Trophoblast cell (in vitro differentiated cells and primary cell): ENCODE data around the gene ASCC1.
A peak's percentile ranks its signal among the peaks of the same experiment; 100 is the strongest.
"Not testable (repeated sequence)": the region's sequence is repeated elsewhere in the genome, so short reads cannot be mapped to it uniquely, and the experiment has no call there.

ENCODE experiments used
- DNase-seq, 2 donors: peaks; one replicate each; pipeline ENCODE4 v3.0.0-alpha.2; 2016
- H2AFZ ChIP-seq: 2 replicates; pipeline ENCODE4 v1.6.1; 2013; ENCODE audit warnings: low read length, moderate library complexity, mild to moderate bottlenecking; ENCODE audit not compliant: insufficient read depth, poor library complexity
- H2AK5ac ChIP-seq: 2 replicates; pipeline ENCODE4 v1.6.1; 2013; ENCODE audit warnings: mild to moderate bottlenecking, low read length
- H2BK120ac ChIP-seq: 2 replicates; pipeline ENCODE4 v1.6.1; 2013; ENCODE audit warnings: low read length, mild to moderate bottlenecking, moderate library complexity; ENCODE audit not compliant: insufficient read depth, poor library complexity
- H2BK12ac ChIP-seq: 2 replicates; pipeline ENCODE4 v1.6.1; 2013; ENCODE audit warnings: mild to moderate bottlenecking, low read length, moderate library complexity
- H2BK5ac ChIP-seq: 2 replicates; pipeline ENCODE4 v1.6.1; 2013; ENCODE audit warnings: low read length, low read depth, moderate library complexity, mild to moderate bottlenecking; ENCODE audit not compliant: poor library complexity
- H3K14ac ChIP-seq: 2 replicates; pipeline ENCODE4 v1.6.1; 2013; ENCODE audit warnings: mild to moderate bottlenecking, low read length
- H3K18ac ChIP-seq: 2 replicates; pipeline ENCODE4 v1.6.1; 2013; ENCODE audit warnings: mild to moderate bottlenecking, low read length
- H3K23ac ChIP-seq: 2 replicates; pipeline ENCODE4 v1.6.1; 2013; ENCODE audit warnings: low read length
- H3K27ac ChIP-seq: 2 replicates; pipeline ENCODE4 v1.5.1; 2013; ENCODE audit warnings: low read depth, mild to moderate bottlenecking, inconsistent platforms, low read length, moderate library complexity
- H3K27me3 ChIP-seq: 2 replicates; pipeline ENCODE4 v1.6.1; 2013; ENCODE audit warnings: inconsistent platforms, mild to moderate bottlenecking, low read length, moderate library complexity; ENCODE audit not compliant: insufficient read depth
- H3K36me3 ChIP-seq, 2 experiments: 1 replicate in 1 of 2; 2 replicates in 1 of 2; pipeline ENCODE4 v1.6.1; 2013; ENCODE audit warnings: low read length in 2 of 2, mild to moderate bottlenecking in 2 of 2, moderate library complexity in 1 of 2; ENCODE audit not compliant: insufficient read depth in 2 of 2, control insufficient read depth in 1 of 2
- H3K4ac ChIP-seq: 2 replicates; pipeline ENCODE4 v1.6.1; 2013; ENCODE audit warnings: low read depth, mild to moderate bottlenecking, low read length, moderate library complexity
- H3K4me1 ChIP-seq, 2 experiments: 1 replicate in 1 of 2; 2 replicates in 1 of 2; pipeline ENCODE4 v1.6.1; 2013; ENCODE audit warnings: low read length in 2 of 2, mild to moderate bottlenecking in 2 of 2, moderate library complexity in 1 of 2; ENCODE audit not compliant: insufficient read depth in 2 of 2, control insufficient read depth in 1 of 2
- H3K4me2 ChIP-seq: 2 replicates; pipeline ENCODE4 v1.6.1; 2013; ENCODE audit warnings: inconsistent platforms, mild to moderate bottlenecking, low read length, moderate library complexity
- H3K4me3 ChIP-seq: 2 replicates; pipeline ENCODE4 v1.5.1; 2013; ENCODE audit warnings: mild to moderate bottlenecking, low read depth, low read length, inconsistent platforms
- H3K79me1 ChIP-seq: one replicate; pipeline ENCODE4 v1.6.1; 2013; ENCODE audit warnings: low read length
- H3K79me2 ChIP-seq: 2 replicates; pipeline ENCODE4 v1.6.1; 2013; ENCODE audit warnings: low read length, mild to moderate bottlenecking; ENCODE audit not compliant: control insufficient read depth, insufficient read depth, poor library complexity
- H3K9ac ChIP-seq: 2 replicates; pipeline ENCODE4 v1.6.1; 2013; ENCODE audit warnings: mild to moderate bottlenecking, low read length
- H3K9me3 ChIP-seq: 2 replicates; pipeline ENCODE4 v1.6.1; 2013; ENCODE audit warnings: low read depth, mild to moderate bottlenecking, control low read depth, inconsistent platforms, low read length; ENCODE audit not compliant: insufficient read depth
- H4K12ac ChIP-seq: 2 replicates; pipeline ENCODE4 v1.6.1; 2013; ENCODE audit warnings: low read depth, mild to moderate bottlenecking, low read length, moderate library complexity
- H4K8ac ChIP-seq: 2 replicates; pipeline ENCODE4 v1.6.1; 2013; ENCODE audit warnings: low read depth, mild to moderate bottlenecking, low read length, moderate library complexity
- H4K91ac ChIP-seq: one replicate; pipeline ENCODE4 v1.6.1; 2013; ENCODE audit warnings: low read depth, mild to moderate bottlenecking, low read length, moderate library complexity
- WGBS: extraction: QIAGEN DNeasy Blood & Tissue Kit; methylation state at CpG from one replicate; pipeline ENCODE4 v1.1.7; 2013; ENCODE audit warnings: missing lambda C conversion rate; ENCODE audit not compliant: insufficient read length, insufficient coverage; ENCODE audit errors: extremely low coverage; 5-methylcytosine and 5-hydroxymethylcytosine counted together

The ASCC1 gene

DNA sequence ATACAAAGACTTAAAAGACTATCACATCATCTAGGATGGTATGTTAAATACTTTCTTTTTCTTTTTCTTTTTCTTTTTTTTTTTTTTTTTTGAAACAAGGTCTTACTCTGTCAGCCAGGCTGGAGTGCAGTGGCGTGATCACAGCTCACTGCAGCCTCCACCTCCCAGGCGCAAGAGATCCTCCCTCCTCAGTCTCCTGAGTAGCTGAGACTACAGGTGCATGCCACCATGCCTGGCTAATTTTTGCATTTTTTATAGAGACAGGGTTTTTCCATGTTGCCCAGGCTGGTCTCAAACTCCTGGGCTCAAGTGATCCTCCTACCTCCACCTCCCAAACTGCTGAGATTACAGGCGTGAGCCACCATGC lies 108.1 kb downstream of the ASCC1 start:
- H3K36me3 ChIP-seq, H2AK5ac ChIP-seq, H3K27ac ChIP-seq, H3K4me2 ChIP-seq, H2BK5ac ChIP-seq, H3K27me3 ChIP-seq, H3K18ac ChIP-seq, H4K91ac ChIP-seq, DNase-seq, H3K9me3 ChIP-seq, H3K4me3 ChIP-seq, H3K4ac ChIP-seq, H2BK120ac ChIP-seq, H3K9ac ChIP-seq, H3K23ac ChIP-seq, H3K14ac ChIP-seq, H3K79me2 ChIP-seq, H2BK12ac ChIP-seq, H2AFZ ChIP-seq, H3K4me1 ChIP-seq, H4K8ac ChIP-seq, H4K12ac ChIP-seq, H3K79me1 ChIP-seq: not testable (repeated sequence)
- WGBS, result no CpG with 5 or more reads among the region's 3 CpGs

DNA sequence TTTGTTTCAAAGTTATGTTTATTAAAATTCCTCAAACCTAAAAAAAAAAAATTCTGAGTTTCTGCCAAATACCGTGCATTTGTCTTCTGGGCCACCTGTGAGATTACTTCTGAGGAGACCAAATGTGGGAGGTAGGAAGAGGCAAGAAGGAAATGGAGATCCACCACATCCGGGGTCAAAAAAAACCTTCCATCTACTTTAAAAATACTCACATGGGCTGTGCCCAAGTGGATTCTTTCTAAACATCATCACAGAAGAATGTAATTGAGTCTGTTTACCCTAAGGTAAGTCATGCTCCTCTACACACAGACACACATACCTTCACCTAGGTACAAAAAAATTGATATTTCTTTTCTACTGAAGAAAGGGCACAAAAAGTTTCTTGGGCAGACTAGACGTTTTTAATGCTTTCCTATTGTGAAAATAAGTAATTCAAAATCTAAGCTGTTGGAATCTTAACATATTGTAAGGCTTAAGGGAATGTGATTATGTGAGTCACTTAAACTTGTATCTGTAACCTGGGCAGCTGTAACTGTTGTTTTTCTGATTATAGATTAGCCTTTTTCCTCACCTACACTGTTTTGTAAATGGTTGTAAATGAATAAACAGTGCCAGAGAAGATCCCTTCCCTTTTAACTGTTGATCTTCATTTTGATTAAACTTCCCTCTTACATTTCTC lies 108.6 kb downstream of the ASCC1 start:
- no peak overlapping the region for H3K4me2 ChIP-seq
- H2BK120ac ChIP-seq, result no peak overlapping the region
- no peak overlapping the region for H2BK12ac ChIP-seq
- no peak overlapping the region for H3K18ac ChIP-seq
- H2AFZ ChIP-seq, result no peak overlapping the region
- no peak overlapping the region for H2AK5ac ChIP-seq
- DNase-seq, result peak in 1 of 2 donors; percentile 49
- H4K8ac ChIP-seq, result no peak overlapping the region
- no peak overlapping the region for H2BK5ac ChIP-seq
- peaks cover 4 to 7% of the 10 kb centered on the region in 2 experiments for H3K4me1 ChIP-seq
- no peak overlapping the region for H3K23ac ChIP-seq
- H3K14ac ChIP-seq, result no peak overlapping the region
- H3K4ac ChIP-seq, result no peak overlapping the region
- H3K27ac ChIP-seq, result no peak overlapping the region
- no peak overlapping the region for H4K12ac ChIP-seq
- no peaks in the 10 kb centered on the region for H3K79me2 ChIP-seq
- H4K91ac ChIP-seq, result no peak overlapping the region
- H3K36me3 ChIP-seq, result peaks cover 0 to 2% of the 10 kb centered on the region in 2 experiments
- H3K9ac ChIP-seq, result no peak overlapping the region
- peaks cover 2% of the 10 kb centered on the region for H3K9me3 ChIP-seq
- WGBS, result no CpG with 5 or more reads among the region's 3 CpGs
- no peaks in the 10 kb centered on the region for H3K79me1 ChIP-seq
- H3K4me3 ChIP-seq, result no peak overlapping the region
- no peaks in the 10 kb centered on the region for H3K27me3 ChIP-seq

DNA sequence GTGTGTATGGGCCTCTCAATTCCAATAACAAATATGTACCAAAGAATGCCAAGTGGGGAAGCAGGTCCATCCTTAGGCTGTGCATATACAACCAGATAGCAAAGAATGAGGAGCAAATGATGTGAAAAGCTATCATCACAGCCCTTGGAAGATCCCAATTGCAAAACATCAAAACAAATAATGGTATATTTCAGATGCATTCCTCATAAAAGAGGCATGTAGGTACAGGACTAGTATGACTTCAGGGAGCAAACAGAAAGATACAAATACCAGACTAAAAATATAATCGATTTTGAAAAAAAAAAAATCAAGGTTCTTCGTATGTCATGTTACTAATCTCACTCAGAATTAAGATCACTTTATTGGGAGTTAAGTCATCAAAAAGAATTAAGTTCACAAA lies 109.2 kb downstream of the ASCC1 start:
- Histone ChIP-seq H2BK5ac (no peak overlapping the region), H3K4me3 (no peak overlapping the region), H3K4ac (no peak overlapping the region), H3K9ac (no peak overlapping the region), H2AFZ (no peak overlapping the region), H2BK120ac (no peak overlapping the region), H4K8ac (no peak overlapping the region), H3K4me1 (peaks cover 4 to 7% of the 10 kb centered on the region in 2 experiments), H3K4me2 (no peak overlapping the region), H4K12ac (no peak overlapping the region), H3K79me1 (no peaks in the 10 kb centered on the region), H2AK5ac (no peak overlapping the region), H3K18ac (no peak overlapping the region), H3K27ac (no peak overlapping the region), H4K91ac (no peak overlapping the region), H3K9me3 (peaks cover 2% of the 10 kb centered on the region), H3K23ac (no peak overlapping the region), H3K36me3 (peaks cover 0 to 2% of the 10 kb centered on the region in 2 experiments), H3K14ac (no peak overlapping the region), H2BK12ac (no peak overlapping the region), H3K79me2 (no peaks in the 10 kb centered on the region), H3K27me3 (no peaks in the 10 kb centered on the region)
- no CpG with 5 or more reads among the region's 2 CpGs for WGBS
- no peak for DNase-seq

DNA sequence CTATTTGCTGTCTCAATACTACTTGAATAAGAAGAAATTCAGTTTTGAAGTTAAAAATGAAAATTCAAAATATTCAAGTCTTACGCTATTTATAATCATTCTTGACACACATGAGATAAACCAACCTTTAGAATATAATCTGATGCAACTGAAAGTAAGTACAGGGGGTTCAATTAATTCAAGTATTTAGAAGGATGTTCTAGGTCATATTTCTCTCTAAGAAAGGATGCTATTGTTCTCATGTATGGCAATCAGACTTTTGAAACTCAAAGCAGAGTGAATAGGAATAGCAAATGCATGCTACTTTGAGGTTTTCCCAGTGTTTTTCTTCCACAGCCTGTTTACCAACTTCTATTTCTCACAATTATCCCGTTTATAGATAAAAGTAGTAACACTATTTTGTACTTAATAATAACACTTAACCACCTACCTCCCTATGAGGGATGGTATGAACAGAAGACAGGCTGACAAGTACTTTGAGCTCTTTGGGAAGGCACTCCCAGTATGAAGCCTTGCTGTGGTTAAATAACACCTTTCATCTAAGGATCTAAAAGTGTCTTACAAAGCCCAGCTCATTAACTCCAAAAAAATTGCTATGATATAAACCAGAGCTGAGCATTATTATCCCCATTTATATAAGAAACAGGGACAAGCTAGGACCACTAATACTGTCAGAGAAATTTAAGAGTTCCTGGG lies 109.8 kb downstream of the ASCC1 start:
- no peak overlapping the region for H4K8ac ChIP-seq
- H3K9ac ChIP-seq, result no peak overlapping the region
- no peak overlapping the region for H3K23ac ChIP-seq
- no peaks in the 10 kb centered on the region for H3K27me3 ChIP-seq
- no peak overlapping the region for H3K27ac ChIP-seq
- H3K36me3 ChIP-seq, result peaks cover under 1 to 3% of the 10 kb centered on the region in 2 experiments
- DNase-seq, result no peak
- no peak overlapping the region for H3K18ac ChIP-seq
- peaks cover 4 to 7% of the 10 kb centered on the region in 2 experiments for H3K4me1 ChIP-seq
- no peak overlapping the region for H3K14ac ChIP-seq
- WGBS, result no CpG with 5 or more reads among the region's 2 CpGs
- no peak overlapping the region for H2BK12ac ChIP-seq
- H4K91ac ChIP-seq, result no peak overlapping the region
- peaks cover 3% of the 10 kb centered on the region for H3K9me3 ChIP-seq
- no peak overlapping the region for H2AK5ac ChIP-seq
- no peak overlapping the region for H2AFZ ChIP-seq
- H4K12ac ChIP-seq, result no peak overlapping the region
- no peaks in the 10 kb centered on the region for H3K79me1 ChIP-seq
- H2BK120ac ChIP-seq, result no peak overlapping the region
- no peak overlapping the region for H2BK5ac ChIP-seq
- H3K4ac ChIP-seq, result no peak overlapping the region
- no peak overlapping the region for H3K4me2 ChIP-seq
- no peak overlapping the region for H3K4me3 ChIP-seq
- no peaks in the 10 kb centered on the region for H3K79me2 ChIP-seq
